ENCODE data around the gene TMEM182.

- TF ChIP-seq CTCF (IDR thresholded peaks at IDR 0.05) (no peak), POLR2A (IDR thresholded peaks at IDR 0.05) (no peak)
These were observed 47.7 kb downstream of the TMEM182 start for GRCh38 chr2:102809291-102810189.

Measured in tibial nerve (tissue), 3 donors.